VCaP (cell line): ENCODE data around the gene TACC3.

ENCODE experiments used
- H3K27ac ChIP-seq: fragments of 450-650 bp; 2 replicates; pipeline ENCODE4 v1.5.1; 2017
- CTCF ChIP-seq: fragments of 450-650 bp; conservative IDR thresholded peaks from 2 replicates; pipeline ENCODE4 v1.5.1; 2017; ENCODE audit warnings: mild to moderate bottlenecking, moderate library complexity

Gene TACC3

GRCh38 chr4:1750381-1751154 is 29.2 kb downstream of the TACC3 start:
- H3K27ac ChIP-seq = no peak overlapping the region
- TF ChIP-seq CTCF = no peak

GRCh38 chr4:1751155-1751918 is 30.0 kb downstream of the TACC3 start:
- no peak for TF ChIP-seq CTCF
- no peak overlapping the region for H3K27ac ChIP-seq

- no peak for TF ChIP-seq CTCF
- no peak overlapping the region for H3K27ac ChIP-seq
Measured at GRCh38 chr4:1751919-1752283, 30.6 kb downstream of the TACC3 start.

GRCh38 chr4:1752284-1753041 is 31.1 kb downstream of the TACC3 start:
- no peak overlapping the region for H3K27ac ChIP-seq

GRCh38 chr4:1753294-1753696 is 32.0 kb downstream of the TACC3 start:
- H3K27ac ChIP-seq = no peak overlapping the region
- TF ChIP-seq CTCF = no peak

More at GRCh38 chr4:1752284-1753041, 31.1 kb downstream of the TACC3 start:
- TF ChIP-seq CTCF = no peak

GRCh38 chr4:1753697-1754311 is 32.5 kb downstream of the TACC3 start:
- H3K27ac ChIP-seq = no peak overlapping the region

More at GRCh38 chr4:1753697-1754311, 32.5 kb downstream of the TACC3 start:
- no peak for TF ChIP-seq CTCF
